ENCODE data around the gene MYL9. TPM values are rescaled to one million over a fixed set of nuclear protein-coding genes. Genes with fewer than 3 reads are reported as not detected.

Gene MYL9
- total RNA-seq, 1 experiment from 2014 or later: 382 TPM

DNA sequence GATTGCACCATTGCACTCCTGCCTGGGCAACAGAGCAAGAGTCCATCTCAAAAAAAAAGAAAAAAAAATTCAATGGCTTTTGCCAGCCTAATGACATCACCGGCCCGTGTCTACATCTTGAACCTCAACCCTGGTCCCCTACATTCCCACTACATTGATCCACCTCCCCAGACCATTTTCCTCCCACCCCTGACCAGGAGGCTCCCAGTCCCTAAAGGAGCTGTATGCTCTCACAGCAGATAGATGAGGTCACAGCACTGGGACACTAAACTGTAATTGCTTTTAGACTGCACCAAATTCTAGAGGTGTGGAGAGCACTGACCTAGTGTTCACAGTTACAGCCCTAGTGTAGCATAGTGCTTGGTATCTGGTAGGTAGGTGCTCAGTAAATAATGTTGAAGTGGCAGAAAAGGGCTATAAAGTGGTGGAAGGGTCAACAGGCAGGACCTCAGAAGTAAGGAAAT, 42.7 kb downstream of the MYL9 start:
- H3K36me3 ChIP-seq (ENCODE audit: control insufficient read depth, insufficient read depth, low read length): peaks cover 6% of the 10 kb centered on the region
- CTCF ChIA-PET: no interaction called here

GRCh38 chr20:36585410-36586125, 44.2 kb downstream of the MYL9 start:
- peaks cover 52% of the 10 kb centered on the region for H3K36me3 Mint-ChIP-seq (ENCODE audit: insufficient read depth, unreplicated experiment)
- DNase-seq: peak in 1 of 2 experiments; percentile 40
- no peaks in the 10 kb centered on the region for H3K4me1 Mint-ChIP-seq (ENCODE audit: low read depth, unreplicated experiment)
- BruUV-seq (replicated peaks): no TSS peak
- no peak overlapping the region for H3K4me3 ChIP-seq (ENCODE audit: low read depth, low read length)
- ChIA-PET CTCF (interaction anchor here (0.6 kb wide), 1 partner anchor 11 kb away, joined by 4 read pairs; no protein-coding TSS in a partner anchor), POLR2A (no interaction called here)
- H3K9me3 Mint-ChIP-seq (ENCODE audit: unreplicated experiment): no peaks in the 10 kb centered on the region
- H3K9me3 ChIP-seq: no peaks in the 10 kb centered on the region
- H3K27me3 ChIP-seq (replicated peaks; ENCODE audit: control insufficient read depth, insufficient read depth, low read length): no peaks in the 10 kb centered on the region
- H3K27ac Mint-ChIP-seq (ENCODE audit: unreplicated experiment): no peak overlapping the region
- no peak for TF ChIP-seq CTCF (IDR thresholded peaks at IDR 0.05; ENCODE audit: insufficient read depth in 1 of 2, low read depth in 1 of 2, low read length in 1 of 2, severe bottlenecking in 1 of 2, unreplicated experiment in 1 of 2)
- no peak overlapping the region for H3K4me3 Mint-ChIP-seq (ENCODE audit: unreplicated experiment)
- H3K27me3 Mint-ChIP-seq (ENCODE audit: insufficient read depth, unreplicated experiment): no peaks in the 10 kb centered on the region
- H3K36me3 ChIP-seq (ENCODE audit: control insufficient read depth, insufficient read depth, low read length): peaks cover 5% of the 10 kb centered on the region
- no peaks in the 10 kb centered on the region for H3K4me1 ChIP-seq
- intact Hi-C loops (cut with micrococcal nuclease; ENCODE audit: unreplicated experiment): no loop called here

More for the DNA sequence above, 42.7 kb downstream of the MYL9 start:
- Histone ChIP-seq H3K4me1 (no peaks in the 10 kb centered on the region), H3K27me3 (replicated peaks; ENCODE audit: control insufficient read depth, insufficient read depth, low read length) (no peaks in the 10 kb centered on the region), H3K9me3 (no peaks in the 10 kb centered on the region), H3K4me3 (ENCODE audit: low read depth, low read length) (no peak overlapping the region)
- Mint-ChIP-seq H3K4me1 (ENCODE audit: low read depth, unreplicated experiment) (no peaks in the 10 kb centered on the region), H3K9me3 (ENCODE audit: unreplicated experiment) (no peaks in the 10 kb centered on the region), H3K36me3 (ENCODE audit: insufficient read depth, unreplicated experiment) (peaks cover 50% of the 10 kb centered on the region), H3K27ac (ENCODE audit: unreplicated experiment) (no peak overlapping the region), H3K27me3 (ENCODE audit: insufficient read depth, unreplicated experiment) (no peaks in the 10 kb centered on the region), H3K4me3 (ENCODE audit: unreplicated experiment) (no peak overlapping the region)
- BruUV-seq (replicated peaks): no TSS peak
- intact Hi-C loops (cut with micrococcal nuclease; ENCODE audit: unreplicated experiment): no loop called here
- POLR2A ChIA-PET: interaction anchor here (0.6 kb wide), 1 partner anchor 8 kb away, joined by 3 read pairs; no protein-coding TSS in a partner anchor
- TF ChIP-seq CTCF (IDR thresholded peaks at IDR 0.05; ENCODE audit: insufficient read depth in 1 of 2, low read depth in 1 of 2, low read length in 1 of 2, severe bottlenecking in 1 of 2, unreplicated experiment in 1 of 2): no peak
- no peak for DNase-seq

GRCh38 chr20:36587388-36588070, 46.2 kb downstream of the MYL9 start:
- TF ChIP-seq CTCF (IDR thresholded peaks at IDR 0.05; ENCODE audit: insufficient read depth in 1 of 2, low read depth in 1 of 2, low read length in 1 of 2, severe bottlenecking in 1 of 2, unreplicated experiment in 1 of 2): no peak
- H3K27me3 Mint-ChIP-seq (ENCODE audit: insufficient read depth, unreplicated experiment): no peaks in the 10 kb centered on the region
- H3K27me3 ChIP-seq (replicated peaks; ENCODE audit: control insufficient read depth, insufficient read depth, low read length): no peaks in the 10 kb centered on the region
- intact Hi-C loops (cut with micrococcal nuclease; ENCODE audit: unreplicated experiment): loop anchor here (1.0 kb wide), 1 partner anchor 31 kb away; no protein-coding TSS in a partner anchor
- no peaks in the 10 kb centered on the region for H3K9me3 ChIP-seq
- H3K4me3 ChIP-seq (ENCODE audit: low read depth, low read length): no peak overlapping the region
- no TSS peak for BruUV-seq (replicated peaks)
- POLR2A ChIA-PET: interaction anchor here (0.5 to 1.9 kb wide), 5 partner anchors 13 to 1218 kb away, joined by 3 to 11 read pairs (median 5); partner anchors contain the start of genes RAB5IF and TGIF2
- H3K36me3 ChIP-seq (ENCODE audit: control insufficient read depth, insufficient read depth, low read length): peaks cover 5% of the 10 kb centered on the region; the same call in 1 of the 2 replicates
- H3K4me3 Mint-ChIP-seq (ENCODE audit: unreplicated experiment): no peak overlapping the region
- peaks cover 53% of the 10 kb centered on the region for H3K36me3 Mint-ChIP-seq (ENCODE audit: insufficient read depth, unreplicated experiment)
- no peak for DNase-seq
- H3K4me1 Mint-ChIP-seq (ENCODE audit: low read depth, unreplicated experiment): no peaks in the 10 kb centered on the region
- no peaks in the 10 kb centered on the region for H3K9me3 Mint-ChIP-seq (ENCODE audit: unreplicated experiment)
- H3K27ac Mint-ChIP-seq (ENCODE audit: unreplicated experiment): no peak overlapping the region
- no peaks in the 10 kb centered on the region for H3K4me1 ChIP-seq
- CTCF ChIA-PET: interaction anchor here (0.6 to 3.1 kb wide), 11 partner anchors 9 to 186 kb away, joined by 3 to 26 read pairs (median 4); partner anchors contain the start of genes DSN1 and RAB5IF
